CD1c-positive myeloid dendritic cell (primary cell): Measurements from ENCODE around the gene GABRR2.

Source experiments
- DNase-seq: peaks from one replicate; pipeline ENCODE4 v3.0.0-alpha.2; 2016; ENCODE audit errors: extremely low spot score

The GABRR2 gene

GRCh38 chr6:89291256-89291819 lies 23.8 kb downstream of the GABRR2 start:
- no peak for DNase-seq

GRCh38 chr6:89290401-89291155 lies 24.5 kb downstream of the GABRR2 start:
- DNase-seq = no peak

GRCh38 chr6:89289710-89290109 lies 25.4 kb downstream of the GABRR2 start:
- no peak for DNase-seq

GRCh38 chr6:89287351-89288028 lies 27.6 kb downstream of the GABRR2 start:
- no peak for DNase-seq

- DNase-seq = no peak
These were observed 28.6 kb downstream of the GABRR2 start for GRCh38 chr6:89286516-89286915.

GRCh38 chr6:89284963-89285735 lies 29.9 kb downstream of the GABRR2 start:
- no peak for DNase-seq

- no peak for DNase-seq
These were observed 31.0 kb downstream of the GABRR2 start for GRCh38 chr6:89284081-89284480.

- no peak for DNase-seq
These were observed 32.4 kb downstream of the GABRR2 start for GRCh38 chr6:89282749-89283148.

- DNase-seq = peak; percentile 56
These were observed 33.3 kb downstream of the GABRR2 start for GRCh38 chr6:89281779-89282246.

GRCh38 chr6:89278956-89279355 lies 36.1 kb downstream of the GABRR2 start:
- no peak for DNase-seq

GRCh38 chr6:89275900-89276299 lies 39.2 kb downstream of the GABRR2 start:
- DNase-seq = no peak

GRCh38 chr6:89273816-89274215 lies 41.3 kb downstream of the GABRR2 start:
- DNase-seq = no peak

GRCh38 chr6:89272596-89272995 lies 42.5 kb downstream of the GABRR2 start:
- DNase-seq = no peak

- peak; percentile 16 for DNase-seq
These were observed 44.0 kb downstream of the GABRR2 start for GRCh38 chr6:89270951-89271721.

GRCh38 chr6:89269981-89270380 lies 45.1 kb downstream of the GABRR2 start:
- DNase-seq = no peak

- no peak for DNase-seq
These were observed 45.8 kb downstream of the GABRR2 start for GRCh38 chr6:89269252-89269651.

- DNase-seq = no peak
These were observed 46.3 kb downstream of the GABRR2 start for GRCh38 chr6:89268776-89269175.

- DNase-seq = no peak
These were observed 47.2 kb downstream of the GABRR2 start for GRCh38 chr6:89267918-89268317.

- no peak for DNase-seq
These were observed 50.8 kb downstream of the GABRR2 start for GRCh38 chr6:89264296-89264695.

GRCh38 chr6:89260832-89261231 lies 54.3 kb downstream of the GABRR2 start:
- DNase-seq = peak; percentile 33

GRCh38 chr6:89260310-89260709 lies 54.8 kb downstream of the GABRR2 start:
- DNase-seq = peak; percentile 59
